GM19193 (cell line): ENCODE data around the gene ERP27.

ENCODE experiments used
- POLR2A ChIP-seq: IDR thresholded peaks from 4 replicates; pipeline ENCODE4 v1.6.1; 2011; ENCODE audit not compliant: insufficient read depth, insufficient read length; ENCODE audit errors: extremely low read depth

ERP27 gene

GRCh38 chr12:14931791-14932560 lies 6.4 kb downstream of the ERP27 start:
- TF ChIP-seq POLR2A, result no peak

GRCh38 chr12:14931359-14931758 lies 7.0 kb downstream of the ERP27 start:
- no peak for TF ChIP-seq POLR2A

DNA sequence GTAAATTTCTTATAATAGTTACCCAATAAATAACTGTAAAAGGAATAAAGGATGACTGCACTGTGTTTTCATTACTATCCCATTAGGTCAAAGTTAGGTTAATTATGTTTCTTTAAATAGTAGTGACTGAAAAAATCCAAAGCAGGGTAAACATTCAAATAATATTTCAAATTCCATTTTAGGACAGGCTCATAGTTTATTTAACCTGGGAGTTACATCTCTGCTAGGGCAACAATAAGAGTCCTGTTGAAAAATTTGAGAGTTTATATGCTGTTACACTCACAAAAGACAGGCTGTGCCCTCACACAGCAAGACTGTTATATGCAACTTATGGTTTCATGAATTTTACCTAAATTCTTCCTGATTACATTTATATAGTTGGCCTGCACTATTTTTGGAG lies 8.0 kb downstream of the ERP27 start:
- no peak for TF ChIP-seq POLR2A

GRCh38 chr12:14928931-14929330 lies 9.4 kb downstream of the ERP27 start:
- TF ChIP-seq POLR2A, result no peak

- no peak for TF ChIP-seq POLR2A
Observed at GRCh38 chr12:14927267-14927666, 11.1 kb downstream of the ERP27 start.

DNA sequence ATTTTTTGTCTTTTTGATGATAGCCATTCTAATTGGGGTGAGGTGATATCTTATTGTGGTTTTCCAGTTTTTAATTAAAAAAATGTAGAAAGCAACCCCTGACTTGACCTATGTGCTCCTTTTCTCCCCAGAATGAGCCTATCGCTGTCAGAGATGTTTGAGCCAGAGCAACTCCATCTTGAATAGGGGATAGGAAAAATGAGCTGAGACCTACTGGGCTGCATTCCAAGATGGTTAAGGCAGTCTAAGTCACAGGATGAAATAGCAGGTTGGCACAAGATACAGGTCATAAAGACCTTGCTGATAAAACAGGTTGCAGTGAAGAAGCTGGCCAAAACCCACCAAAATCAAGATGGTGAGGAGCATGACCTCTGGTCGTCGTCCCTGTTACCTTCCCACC lies 13.8 kb downstream of the ERP27 start:
- TF ChIP-seq POLR2A, result no peak

GRCh38 chr12:14923944-14924343 lies 14.4 kb downstream of the ERP27 start:
- TF ChIP-seq POLR2A, result no peak

GRCh38 chr12:14921218-14921617 lies 17.1 kb downstream of the ERP27 start:
- TF ChIP-seq POLR2A, result no peak

- no peak for TF ChIP-seq POLR2A
Observed at GRCh38 chr12:14920475-14921126, 17.7 kb downstream of the ERP27 start.

DNA sequence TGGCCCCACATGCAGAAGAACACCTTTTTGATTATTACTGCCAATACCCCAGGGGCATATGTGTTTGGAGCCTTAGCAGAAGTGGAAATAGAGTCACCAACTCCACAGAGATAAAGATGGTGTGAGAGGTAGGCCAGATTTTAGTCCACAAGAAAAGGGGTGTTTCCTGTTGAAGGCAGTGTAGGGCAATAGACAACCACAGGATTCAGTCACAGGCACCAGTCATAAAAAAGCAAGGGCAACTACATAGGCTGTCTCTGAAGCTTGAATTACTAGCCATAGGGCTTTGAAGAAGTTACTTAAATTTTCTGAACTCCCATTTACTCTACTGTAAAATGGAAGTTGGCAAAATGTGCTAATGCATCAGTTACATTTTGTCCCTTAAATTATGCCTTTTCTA lies 18.9 kb downstream of the ERP27 start:
- no peak for TF ChIP-seq POLR2A

GRCh38 chr12:14915736-14916135 lies 22.6 kb downstream of the ERP27 start:
- TF ChIP-seq POLR2A, result no peak

DNA sequence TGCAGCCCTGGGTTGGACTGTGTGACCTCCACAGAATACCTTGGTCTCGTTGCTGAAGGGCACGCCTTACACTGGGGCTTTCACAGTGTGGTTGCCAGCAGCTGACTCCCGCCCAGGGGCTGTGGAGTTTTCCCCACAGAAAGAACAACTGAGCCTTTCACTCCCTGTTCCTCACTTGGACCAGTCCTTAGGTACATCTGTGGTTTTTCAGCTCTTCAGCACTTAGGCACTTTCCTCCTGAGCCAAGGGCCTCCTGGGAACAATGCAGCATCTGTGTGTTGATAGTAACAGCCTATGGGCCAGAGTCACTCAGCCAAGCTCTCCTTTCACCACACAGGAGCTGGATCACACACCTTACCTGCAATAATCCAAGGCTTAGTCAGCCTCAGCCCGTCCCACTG lies 25.0 kb downstream of the ERP27 start:
- no peak for TF ChIP-seq POLR2A

GRCh38 chr12:14911131-14911530 lies 27.2 kb downstream of the ERP27 start:
- TF ChIP-seq POLR2A, result no peak

DNA sequence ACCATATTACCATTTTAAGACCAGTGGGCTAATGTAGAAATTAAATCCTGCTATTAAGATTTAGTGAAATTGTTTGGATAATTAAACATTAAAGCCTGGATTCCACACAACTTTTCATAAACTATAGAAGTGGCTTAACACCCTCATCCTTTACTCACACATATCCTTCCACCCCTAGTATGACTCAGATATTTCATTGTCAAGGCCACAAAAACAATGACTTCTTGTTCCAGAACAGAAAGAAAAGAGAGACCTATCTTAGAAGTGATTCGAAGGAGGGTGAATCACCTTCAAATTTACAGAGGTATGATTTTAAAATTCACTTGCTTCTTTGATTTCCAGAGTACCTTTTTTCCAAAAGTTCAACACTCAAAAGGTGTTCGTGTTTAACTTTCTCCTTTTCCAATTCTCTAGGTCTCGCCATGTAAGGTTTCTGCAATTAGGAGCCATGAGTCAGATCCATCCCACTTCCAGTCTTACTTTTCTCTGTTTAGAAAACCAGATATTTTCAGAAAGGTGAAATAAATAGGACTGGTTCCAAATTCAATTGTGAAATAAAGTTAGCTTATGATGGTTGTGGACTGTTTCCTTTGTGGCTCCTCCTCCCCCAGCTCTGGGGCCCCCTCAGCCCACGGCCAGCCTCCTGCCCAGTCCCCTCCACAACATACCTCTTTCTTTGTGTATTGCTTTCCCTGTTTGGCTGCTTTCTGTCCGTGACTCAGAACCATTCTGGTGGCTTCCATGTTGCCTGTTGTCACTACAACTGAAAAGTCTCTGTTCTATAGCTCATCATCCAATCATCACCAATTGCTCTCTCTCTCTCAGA lies 28.0 kb downstream of the ERP27 start:
- no peak for TF ChIP-seq POLR2A

GRCh38 chr12:14907953-14908352 lies 30.4 kb downstream of the ERP27 start:
- no peak for TF ChIP-seq POLR2A

GRCh38 chr12:14906114-14906513 lies 32.2 kb downstream of the ERP27 start:
- no peak for TF ChIP-seq POLR2A

- no peak for TF ChIP-seq POLR2A
Observed at GRCh38 chr12:14905269-14906004, 32.9 kb downstream of the ERP27 start.
